ENCODE results near the gene PACS2. TPM values are rescaled to one million over a fixed set of nuclear protein-coding genes. Genes with fewer than 3 reads are reported as not detected.

The PACS2 gene
- polyA plus RNA-seq, 3 donors, result 40.6 to 82.1 (median 56.0) TPM

DNA sequence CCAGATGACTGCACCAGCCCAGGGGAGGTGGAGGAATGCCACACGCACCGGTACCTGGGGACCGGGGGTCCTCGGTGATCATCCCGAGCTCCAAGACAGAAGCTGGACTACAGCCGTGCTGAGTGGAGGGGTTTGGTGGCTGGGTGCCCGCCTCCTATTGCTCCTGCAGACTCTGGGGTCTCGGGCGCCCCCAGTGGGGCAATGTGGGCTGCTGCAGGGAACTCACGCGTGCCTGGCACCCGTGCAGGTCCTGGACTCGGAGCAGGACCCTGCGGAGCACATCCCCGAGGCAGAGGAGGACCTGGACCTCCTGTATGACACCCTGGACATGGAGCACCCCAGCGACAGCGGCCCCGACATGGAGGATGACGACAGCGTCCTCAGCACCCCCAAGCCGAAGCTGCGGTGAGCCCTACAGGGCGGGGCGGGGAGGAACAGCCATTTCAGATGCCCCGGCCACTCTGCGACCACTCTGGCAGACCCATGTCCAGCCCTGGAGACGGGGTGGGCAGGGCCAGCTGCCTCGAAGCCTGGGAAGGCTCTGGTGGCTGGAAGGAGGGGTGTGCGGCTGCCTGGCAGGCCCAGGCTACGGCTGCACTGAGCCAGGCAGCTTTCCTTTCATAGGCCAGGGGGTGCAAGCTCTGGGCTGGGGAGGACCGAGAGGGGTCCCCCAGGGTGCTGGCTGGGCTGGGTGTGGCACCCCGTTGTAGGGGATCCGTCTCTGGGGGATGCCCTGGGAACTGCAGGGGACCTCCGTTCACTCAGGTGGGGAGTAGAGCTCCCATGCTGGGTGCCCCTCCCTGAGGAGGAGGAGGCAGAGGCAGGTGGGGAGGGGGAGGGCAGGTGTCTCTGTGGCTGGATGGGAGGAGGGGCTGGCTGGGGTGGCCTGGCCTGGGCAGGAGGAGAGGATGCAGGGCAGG, 62.2 kb downstream of the PACS2 start:
- H3K27ac ChIP-seq (ENCODE audit: low read depth, low read length), result no peak overlapping the region
- WGBS, 3 donors, result 84 to 87% (median 85%) methylated on average over 34 of the region's 34 CpGs

GRCh38 chr14:105377555-105378182, 63.1 kb downstream of the PACS2 start:
- no peak overlapping the region for H3K27ac ChIP-seq (ENCODE audit: low read depth, low read length)
- WGBS, 3 donors, result 91% methylated on average over 23 of the region's 23 CpGs

GRCh38 chr14:105378199-105378598, 63.7 kb downstream of the PACS2 start:
- 70 to 86% (median 83%) methylated on average over 11 of the region's 11 CpGs for WGBS, 3 donors
- H3K27ac ChIP-seq (ENCODE audit: low read depth, low read length), result no peak overlapping the region

DNA sequence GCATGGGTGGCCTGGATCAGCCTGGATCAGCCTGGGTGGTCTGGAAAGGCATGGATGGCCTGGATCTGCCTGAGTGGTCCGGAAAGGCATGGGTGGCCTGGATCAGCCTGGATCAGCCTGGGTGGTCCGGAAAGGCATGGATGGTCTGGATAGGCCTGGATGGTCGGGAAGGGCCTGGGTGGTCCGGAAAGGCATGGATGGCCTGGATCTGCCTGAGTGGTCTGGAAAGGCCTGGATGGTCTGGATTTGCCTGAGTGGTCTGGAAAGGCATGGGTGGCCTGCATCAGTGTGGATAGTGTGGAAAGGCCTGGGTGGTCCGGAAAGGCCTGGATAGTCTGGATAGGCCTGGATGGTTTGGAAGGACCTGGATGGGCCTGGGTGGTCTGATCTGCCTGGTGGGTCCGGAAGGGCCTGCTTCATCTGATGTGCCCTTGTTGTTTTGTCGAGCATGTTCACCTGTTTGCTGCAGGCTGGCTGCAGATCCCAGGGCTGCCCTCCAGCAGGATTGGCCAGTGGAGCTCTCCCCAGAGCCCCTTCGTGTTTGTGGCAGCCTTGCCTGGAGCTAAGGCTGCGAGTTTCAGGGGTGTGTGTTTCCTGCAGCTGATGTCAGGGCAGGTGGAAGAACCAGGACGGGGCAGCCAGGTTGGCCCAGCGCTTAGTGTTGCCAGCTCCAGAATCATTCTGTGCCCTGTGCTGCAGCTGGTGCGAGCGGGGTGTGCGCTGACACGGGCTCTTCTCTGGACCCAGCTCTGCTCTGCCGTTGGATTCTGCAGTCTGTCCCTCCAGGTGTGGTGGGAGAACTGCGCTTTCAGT, 64.5 kb downstream of the PACS2 start:
- no peak overlapping the region for H3K27ac ChIP-seq (ENCODE audit: low read depth, low read length)
- 91 to 96% (median 95%) methylated on average over 17 of the region's 17 CpGs for WGBS, 3 donors

DNA sequence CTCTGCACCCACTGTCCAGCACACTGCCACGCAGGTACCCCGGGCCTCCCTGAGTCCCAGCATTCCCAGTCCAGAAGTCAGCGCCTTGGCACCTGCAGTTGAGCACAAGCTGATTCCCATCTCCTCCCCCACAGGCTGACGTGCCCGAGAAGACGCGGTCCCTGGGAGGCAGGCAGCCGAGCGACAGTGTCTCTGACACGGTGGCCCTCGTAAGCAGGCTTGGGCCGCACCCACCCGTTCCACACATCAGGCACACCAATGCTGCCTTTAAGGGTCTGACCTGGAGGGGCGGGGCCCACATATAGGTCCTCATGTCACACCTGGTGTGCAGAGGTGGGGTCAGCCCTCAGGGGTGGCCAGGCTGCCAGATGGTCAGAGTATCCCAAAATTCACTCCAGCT, 65.4 kb downstream of the PACS2 start:
- no peak overlapping the region for H3K27ac ChIP-seq (ENCODE audit: low read depth, low read length)
- 96 to 97% (median 97%) methylated on average over 14 of the region's 14 CpGs for WGBS, 3 donors

DNA sequence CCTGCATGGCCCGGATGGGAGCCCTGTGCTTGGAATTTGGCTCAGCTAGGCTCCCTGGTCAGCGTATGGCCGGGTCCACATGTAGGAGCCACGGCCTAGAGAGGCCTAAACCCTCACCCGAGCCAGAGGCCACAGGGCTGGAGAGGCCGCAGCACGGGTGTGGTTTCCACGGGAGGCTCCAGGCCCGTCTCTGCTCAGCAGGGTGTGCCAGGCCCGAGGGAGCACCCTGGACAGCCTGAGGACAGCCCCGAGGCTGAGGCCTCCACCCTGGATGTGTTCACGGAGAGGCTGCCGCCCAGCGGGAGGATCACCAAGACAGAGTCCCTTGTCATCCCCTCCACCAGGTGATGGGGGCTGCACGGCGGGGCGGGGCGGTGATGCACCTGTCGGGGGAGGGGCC, 66.2 kb downstream of the PACS2 start:
- WGBS, 3 donors, result 79 to 91% (median 82%) methylated on average over 19 of the region's 19 CpGs
- no peak overlapping the region for H3K27ac ChIP-seq (ENCODE audit: low read depth, low read length)

DNA sequence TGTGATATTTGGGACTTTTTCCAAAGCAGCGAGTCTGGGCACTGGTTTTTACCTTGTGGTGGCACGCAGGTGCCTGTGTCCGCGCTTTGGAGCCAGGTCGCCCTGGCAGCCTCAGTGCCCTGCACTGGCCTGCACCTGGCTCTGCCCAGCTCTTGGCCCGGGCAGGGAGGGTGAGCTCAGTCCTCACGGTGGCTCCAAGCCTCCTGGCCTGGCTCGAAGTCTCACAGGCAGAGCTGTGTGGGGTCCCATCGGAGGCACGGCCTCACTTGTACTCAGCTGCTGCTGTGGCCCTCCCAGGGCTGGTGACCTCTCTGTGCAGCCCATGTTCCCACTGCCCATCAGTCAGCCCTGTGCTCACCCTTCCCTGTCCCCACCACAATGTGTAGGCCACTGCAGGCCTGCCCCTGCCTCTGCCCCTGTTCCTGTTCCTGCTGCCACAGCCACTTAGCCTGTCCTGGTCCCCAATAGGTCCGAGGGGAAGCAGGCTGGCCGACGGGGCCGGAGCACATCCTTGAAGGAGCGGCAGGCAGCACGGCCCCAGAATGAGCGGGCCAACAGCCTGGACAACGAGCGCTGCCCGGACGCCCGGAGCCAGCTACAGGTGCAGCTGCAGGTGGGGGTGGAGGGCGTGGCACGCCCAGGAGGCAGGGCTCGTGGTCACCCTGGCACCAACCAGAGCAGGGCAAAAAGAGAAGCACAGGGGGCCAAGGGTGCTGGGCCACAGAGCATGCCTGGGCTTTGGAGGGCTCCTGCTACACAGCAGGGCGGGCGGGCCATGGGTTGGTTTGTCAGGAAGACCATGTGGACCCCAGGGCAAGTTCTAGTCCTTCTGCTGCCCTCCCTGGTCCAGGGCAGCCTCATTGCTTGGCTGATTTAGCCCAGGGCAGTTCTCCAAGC, 67.1 kb downstream of the PACS2 start:
- 92% methylated on average over 26 to 27 of the region's 27 CpGs for WGBS, 3 donors
- no peak overlapping the region for H3K27ac ChIP-seq (ENCODE audit: low read depth, low read length)

- H3K27ac ChIP-seq (ENCODE audit: low read depth, low read length), result no peak overlapping the region
- 93 to 95% (median 94%) methylated on average over 25 to 26 of the region's 26 CpGs for WGBS, 3 donors
These were observed 68.0 kb downstream of the PACS2 start for GRCh38 chr14:105382343-105383082.

- WGBS, 3 donors, result 95 to 97% (median 96%) methylated on average over 32 of the region's 32 CpGs
- no peak overlapping the region for H3K27ac ChIP-seq (ENCODE audit: low read depth, low read length)
These were observed 68.7 kb downstream of the PACS2 start for GRCh38 chr14:105383083-105383730.

- 94 to 95% (median 94%) methylated on average over 23 of the region's 23 CpGs for WGBS, 3 donors
- no peak overlapping the region for H3K27ac ChIP-seq (ENCODE audit: low read depth, low read length)
These were observed 69.6 kb downstream of the PACS2 start for GRCh38 chr14:105384041-105384557.

DNA sequence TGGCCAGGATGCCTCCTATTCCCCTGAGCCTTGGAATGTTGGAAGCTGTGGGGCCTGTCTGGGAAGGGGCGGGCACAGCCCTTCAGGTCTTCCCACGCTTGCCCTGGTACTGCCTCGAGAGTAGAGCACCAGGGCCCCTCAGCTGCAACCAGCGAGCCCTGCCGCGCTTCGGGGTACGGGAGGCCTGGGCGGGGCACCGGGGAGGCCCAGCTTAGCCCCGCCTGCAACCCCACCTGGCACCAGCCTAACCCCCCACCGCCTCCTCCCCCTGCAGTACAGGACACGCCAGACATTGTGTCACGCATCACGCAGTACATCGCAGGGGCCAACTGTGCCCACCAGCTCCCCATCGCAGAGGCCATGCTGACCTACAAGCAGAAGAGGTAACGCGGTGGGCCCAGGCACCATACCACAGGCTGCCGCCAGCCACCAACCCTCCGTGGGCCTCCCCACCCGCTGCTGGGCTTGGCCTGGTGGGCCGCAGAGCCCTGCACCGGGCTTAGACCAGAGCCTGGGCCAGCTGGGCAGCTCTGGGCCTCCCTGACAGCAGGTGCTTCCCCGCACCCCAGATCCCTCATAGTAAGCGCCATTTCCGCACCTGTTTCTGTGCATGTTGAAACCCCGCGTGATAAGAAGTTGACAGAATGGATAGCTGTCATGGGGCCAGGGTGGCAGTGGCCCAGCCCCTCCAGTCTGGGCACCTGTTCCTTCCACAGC, 70.2 kb downstream of the PACS2 start:
- WGBS, 3 donors, result 93 to 97% (median 96%) methylated on average over 28 to 29 of the region's 29 CpGs

DNA sequence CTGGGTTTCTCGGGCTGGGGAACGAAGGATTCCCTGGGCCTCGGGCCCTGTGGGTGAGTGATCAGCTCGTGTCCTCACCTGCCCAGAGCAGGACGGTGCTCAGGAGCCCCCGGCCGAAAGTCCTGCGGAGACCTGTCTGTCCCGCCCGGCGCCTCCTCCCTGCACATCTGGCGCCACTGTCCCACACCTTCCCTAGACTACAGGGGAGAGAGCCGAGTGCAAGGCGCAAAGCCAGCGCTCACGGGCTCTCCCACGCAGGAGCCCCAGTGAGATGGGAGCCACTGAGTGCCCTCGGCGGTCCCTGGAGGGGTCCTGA, 70.7 kb downstream of the PACS2 start:
- no peak overlapping the region for H3K27ac ChIP-seq (ENCODE audit: low read depth, low read length)
- 93 to 96% (median 95%) methylated on average over 17 to 19 of the region's 19 CpGs for WGBS, 3 donors

More for the DNA sequence above, 70.2 kb downstream of the PACS2 start:
- H3K27ac ChIP-seq (ENCODE audit: low read depth, low read length), result no peak overlapping the region

DNA sequence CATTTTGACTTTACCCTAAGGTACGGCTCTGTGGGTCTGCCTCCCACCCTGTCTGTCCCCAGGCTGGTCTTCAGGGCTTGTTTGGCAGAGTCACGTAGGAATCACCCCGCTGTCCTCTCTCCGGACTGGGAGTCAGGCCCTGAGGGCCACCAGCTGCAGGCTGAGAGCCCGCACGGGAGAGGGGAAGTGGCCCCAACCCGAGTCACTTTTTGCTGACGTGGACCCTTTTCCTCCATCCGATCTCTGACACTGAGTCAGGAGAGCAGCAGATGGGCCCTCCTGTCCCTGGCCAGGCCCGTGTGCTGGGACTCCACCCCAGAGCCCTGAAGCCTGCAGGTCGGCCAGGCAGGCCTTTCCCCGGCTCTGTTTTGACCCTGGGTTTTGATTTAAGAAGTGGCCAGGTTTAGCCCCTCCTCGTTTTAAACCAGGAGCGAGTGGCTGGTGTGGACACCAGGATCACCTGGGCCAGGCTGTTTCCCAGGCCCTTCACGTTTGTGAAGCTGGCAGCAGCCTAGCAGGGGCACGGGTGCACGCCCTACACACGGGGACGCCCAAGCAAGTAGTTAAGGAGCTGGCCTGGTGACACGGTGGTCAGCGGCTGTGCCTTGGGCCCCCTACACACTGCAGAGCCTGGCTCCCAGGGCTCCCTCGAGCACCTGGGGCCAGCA, 71.3 kb downstream of the PACS2 start:
- WGBS, 3 donors, result 89 to 94% (median 90%) methylated on average over 22 of the region's 22 CpGs
- no peak overlapping the region for H3K27ac ChIP-seq (ENCODE audit: low read depth, low read length)

DNA sequence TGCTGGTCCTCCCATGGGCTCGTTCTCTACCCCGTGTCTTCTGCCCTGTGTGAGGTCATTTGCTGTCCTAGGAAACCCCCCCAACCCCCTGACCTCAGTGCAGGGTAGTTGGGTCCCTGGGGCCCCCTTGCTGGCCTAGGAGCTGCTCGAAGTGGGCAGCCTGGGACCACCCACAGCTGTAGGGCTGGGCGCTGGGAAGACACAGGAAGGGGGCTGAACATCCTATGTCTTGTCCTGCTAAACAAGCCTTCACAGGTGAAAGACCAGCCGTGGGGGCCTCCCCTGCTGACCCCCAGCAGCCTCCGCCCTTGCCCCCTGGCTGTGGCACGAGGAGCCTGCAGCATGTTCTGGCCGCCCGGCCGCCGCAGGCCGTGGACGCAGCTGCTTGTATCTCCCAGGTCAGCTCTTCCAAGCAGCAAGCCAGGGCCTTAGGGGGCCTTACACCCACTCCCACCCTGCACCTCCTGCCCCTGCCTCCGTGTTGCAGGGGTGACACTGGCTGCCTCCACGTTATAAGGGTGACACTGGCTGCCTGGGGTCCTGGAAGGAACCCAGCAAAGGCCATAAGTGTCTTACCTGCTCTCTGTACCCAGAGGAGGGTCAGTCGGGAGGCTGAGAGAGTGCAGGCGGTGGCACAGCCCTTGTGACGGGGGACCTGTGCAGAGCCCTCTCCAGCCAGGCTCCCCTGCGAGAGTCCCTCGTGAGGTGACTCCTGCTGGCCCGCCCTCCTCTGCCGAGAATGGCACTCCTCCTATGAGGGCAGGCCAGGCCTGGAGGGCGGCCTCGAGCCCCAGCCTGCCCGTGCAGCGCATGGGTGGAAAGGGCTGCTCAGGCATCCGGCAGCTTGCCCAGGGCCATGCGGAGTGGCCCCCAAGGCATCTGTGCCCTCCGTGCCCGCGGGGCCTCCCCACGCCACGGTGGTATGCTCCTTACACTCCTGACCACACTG, 72.3 kb downstream of the PACS2 start:
- no peak overlapping the region for H3K27ac ChIP-seq (ENCODE audit: low read depth, low read length)
- WGBS, 3 donors, result 93 to 94% (median 94%) methylated on average over 33 of the region's 33 CpGs

DNA sequence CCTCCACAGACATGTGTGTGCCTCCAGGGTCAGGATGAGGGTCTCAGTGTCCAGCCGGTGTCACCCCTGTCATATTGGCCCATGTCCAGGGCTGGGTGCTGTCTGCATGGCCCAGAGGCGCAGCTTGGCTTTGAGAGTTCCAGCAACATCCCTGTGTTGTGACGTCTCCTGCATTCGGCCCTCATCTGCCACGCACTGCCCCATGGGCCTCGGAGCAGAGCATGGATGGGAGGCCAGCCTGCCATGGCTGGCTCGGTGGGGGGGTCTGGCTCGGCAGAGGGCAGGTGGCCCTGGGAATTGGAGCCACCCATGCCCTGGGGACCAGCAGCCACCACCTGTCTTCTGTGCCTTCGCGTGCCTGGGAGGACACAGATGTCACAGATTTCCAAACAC, 73.0 kb downstream of the PACS2 start:
- 89 to 94% (median 89%) methylated on average over 10 of the region's 10 CpGs for WGBS, 3 donors
- no peak overlapping the region for H3K27ac ChIP-seq (ENCODE audit: low read depth, low read length)
